Measurements from ENCODE around the gene NRXN3.

DNA sequence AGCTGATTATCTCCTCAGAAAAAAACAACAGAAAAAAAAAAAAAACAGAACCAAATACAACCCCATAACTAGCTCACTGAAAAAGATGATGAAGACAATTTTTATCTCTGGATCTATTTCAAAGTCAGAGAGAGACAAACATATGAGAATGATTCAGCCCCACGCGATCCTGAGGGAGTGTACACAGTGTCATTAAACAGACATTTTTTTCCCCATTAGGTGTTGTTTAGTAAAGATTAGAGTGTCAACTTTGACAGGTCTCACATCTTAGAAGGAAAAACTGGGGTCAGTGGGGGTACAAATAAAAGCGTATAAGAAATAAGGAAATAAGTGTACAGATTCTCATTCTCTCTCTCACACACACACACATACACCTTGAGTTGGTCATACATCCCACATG is 635.4 kb downstream of the NRXN3 start:
- TF ChIP-seq, protein P1, sequence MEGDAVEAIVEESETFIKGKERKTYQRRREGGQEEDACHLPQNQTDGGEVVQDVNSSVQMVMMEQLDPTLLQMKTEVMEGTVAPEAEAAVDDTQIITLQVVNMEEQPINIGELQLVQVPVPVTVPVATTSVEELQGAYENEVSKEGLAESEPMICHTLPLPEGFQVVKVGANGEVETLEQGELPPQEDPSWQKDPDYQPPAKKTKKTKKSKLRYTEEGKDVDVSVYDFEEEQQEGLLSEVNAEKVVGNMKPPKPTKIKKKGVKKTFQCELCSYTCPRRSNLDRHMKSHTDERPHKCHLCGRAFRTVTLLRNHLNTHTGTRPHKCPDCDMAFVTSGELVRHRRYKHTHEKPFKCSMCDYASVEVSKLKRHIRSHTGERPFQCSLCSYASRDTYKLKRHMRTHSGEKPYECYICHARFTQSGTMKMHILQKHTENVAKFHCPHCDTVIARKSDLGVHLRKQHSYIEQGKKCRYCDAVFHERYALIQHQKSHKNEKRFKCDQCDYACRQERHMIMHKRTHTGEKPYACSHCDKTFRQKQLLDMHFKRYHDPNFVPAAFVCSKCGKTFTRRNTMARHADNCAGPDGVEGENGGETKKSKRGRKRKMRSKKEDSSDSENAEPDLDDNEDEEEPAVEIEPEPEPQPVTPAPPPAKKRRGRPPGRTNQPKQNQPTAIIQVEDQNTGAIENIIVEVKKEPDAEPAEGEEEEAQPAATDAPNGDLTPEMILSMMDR (conservative IDR thresholded peaks at IDR 0.05; ENCODE audit: low read depth in 2 of 2): no peak
- TF ChIP-seq, protein P2, sequence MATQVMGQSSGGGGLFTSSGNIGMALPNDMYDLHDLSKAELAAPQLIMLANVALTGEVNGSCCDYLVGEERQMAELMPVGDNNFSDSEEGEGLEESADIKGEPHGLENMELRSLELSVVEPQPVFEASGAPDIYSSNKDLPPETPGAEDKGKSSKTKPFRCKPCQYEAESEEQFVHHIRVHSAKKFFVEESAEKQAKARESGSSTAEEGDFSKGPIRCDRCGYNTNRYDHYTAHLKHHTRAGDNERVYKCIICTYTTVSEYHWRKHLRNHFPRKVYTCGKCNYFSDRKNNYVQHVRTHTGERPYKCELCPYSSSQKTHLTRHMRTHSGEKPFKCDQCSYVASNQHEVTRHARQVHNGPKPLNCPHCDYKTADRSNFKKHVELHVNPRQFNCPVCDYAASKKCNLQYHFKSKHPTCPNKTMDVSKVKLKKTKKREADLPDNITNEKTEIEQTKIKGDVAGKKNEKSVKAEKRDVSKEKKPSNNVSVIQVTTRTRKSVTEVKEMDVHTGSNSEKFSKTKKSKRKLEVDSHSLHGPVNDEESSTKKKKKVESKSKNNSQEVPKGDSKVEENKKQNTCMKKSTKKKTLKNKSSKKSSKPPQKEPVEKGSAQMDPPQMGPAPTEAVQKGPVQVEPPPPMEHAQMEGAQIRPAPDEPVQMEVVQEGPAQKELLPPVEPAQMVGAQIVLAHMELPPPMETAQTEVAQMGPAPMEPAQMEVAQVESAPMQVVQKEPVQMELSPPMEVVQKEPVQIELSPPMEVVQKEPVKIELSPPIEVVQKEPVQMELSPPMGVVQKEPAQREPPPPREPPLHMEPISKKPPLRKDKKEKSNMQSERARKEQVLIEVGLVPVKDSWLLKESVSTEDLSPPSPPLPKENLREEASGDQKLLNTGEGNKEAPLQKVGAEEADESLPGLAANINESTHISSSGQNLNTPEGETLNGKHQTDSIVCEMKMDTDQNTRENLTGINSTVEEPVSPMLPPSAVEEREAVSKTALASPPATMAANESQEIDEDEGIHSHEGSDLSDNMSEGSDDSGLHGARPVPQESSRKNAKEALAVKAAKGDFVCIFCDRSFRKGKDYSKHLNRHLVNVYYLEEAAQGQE (IDR thresholded peaks at IDR 0.05; ENCODE audit: unreplicated experiment): no peak
- TF ChIP-seq POLR2AphosphoS5 (IDR thresholded peaks at IDR 0.05; ENCODE audit: low read depth) (no peak), EZH2 (IDR thresholded peaks at IDR 0.05; ENCODE audit: low read depth, unreplicated experiment) (no peak), JUNB (IDR thresholded peaks at IDR 0.05; ENCODE audit: unreplicated experiment) (no peak)

All from GM23338 (cell line).